Measurements from ENCODE around the gene POLRMT.

Gene POLRMT

DNA sequence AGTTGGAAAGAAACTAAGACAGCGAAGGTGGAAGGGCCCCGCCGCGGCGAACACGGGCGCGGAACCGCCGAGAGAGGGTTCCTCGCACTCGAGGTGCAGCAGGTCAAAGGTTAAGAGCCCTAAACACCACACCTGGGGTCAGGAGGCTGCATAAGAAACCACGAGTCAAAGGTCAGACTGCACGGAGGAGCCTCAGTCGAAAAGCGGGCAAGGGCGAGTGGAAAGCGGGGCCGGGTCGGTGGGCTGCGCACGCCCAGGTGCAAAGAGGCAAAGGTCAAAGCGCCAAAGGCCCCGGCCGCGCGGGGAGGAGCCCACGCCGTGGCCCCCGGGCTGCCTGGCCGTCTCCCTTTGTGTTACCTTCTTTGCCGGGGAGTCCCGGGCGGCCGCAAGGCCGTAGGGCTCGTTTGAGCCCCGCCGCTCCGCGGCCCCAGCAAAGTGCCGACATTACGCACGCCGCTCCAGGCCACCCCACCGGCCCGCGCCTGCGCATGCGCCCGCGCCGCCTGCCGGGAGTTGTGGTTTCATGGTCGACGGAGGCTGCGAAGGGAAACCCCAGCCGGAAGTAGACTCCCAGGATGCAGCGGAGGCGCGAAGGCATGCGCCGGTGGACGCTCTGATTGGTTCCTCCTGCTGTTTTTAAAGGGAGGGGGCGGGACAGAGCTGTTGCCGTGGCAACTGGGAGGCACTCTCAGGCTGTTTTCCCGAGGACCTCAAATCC is at the start of gene POLRMT:
Gene POLRMT, minus strand, starts transcription at position 470 of the 718 bp plus-strand sequence. Its CDS starts 25 bp downstream, at position 445.
- TF ChIP-seq ZNF274 (IDR thresholded peaks at IDR 0.05; ENCODE audit: low read depth, low read length): no peak

DNA sequence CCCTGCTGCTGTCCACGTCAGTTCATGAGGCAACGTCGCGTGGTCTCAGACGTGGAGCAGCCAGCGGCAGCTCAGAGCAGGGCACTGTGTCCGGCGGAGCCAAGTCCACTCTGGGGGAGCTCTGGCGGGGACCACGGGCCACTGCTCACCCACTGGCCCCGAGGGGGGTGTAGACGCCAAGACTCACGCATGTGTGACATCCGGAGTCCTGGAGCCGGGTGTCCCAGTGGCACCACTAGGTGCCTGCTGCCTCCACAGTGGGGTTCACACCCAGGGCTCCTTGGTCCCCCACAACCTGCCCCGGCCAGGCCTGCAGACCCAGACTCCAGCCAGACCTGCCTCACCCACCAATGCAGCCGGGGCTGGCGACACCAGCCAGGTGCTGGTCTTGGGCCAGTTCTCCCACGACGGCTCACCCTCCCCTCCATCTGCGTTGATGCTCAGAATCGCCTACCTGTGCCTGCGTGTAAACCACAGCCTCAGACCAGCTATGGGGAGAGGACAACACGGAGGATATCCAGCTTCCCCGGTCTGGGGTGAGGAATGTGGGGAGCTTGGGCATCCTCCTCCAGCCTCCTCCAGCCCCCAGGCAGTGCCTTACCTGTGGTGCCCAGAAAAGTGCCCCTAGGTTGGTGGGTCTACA is 49.5 kb upstream of the POLRMT start:
- TF ChIP-seq ZNF274 (IDR thresholded peaks at IDR 0.05; ENCODE audit: low read depth, low read length): no peak
- H3K4me3 ChIP-seq (ENCODE audit: low read length): no peak overlapping the region

More for the DNA sequence above, at the start of gene POLRMT:
- peak within 1 kb of the TSS; percentile 79 for H3K4me3 ChIP-seq (ENCODE audit: low read length)

DNA sequence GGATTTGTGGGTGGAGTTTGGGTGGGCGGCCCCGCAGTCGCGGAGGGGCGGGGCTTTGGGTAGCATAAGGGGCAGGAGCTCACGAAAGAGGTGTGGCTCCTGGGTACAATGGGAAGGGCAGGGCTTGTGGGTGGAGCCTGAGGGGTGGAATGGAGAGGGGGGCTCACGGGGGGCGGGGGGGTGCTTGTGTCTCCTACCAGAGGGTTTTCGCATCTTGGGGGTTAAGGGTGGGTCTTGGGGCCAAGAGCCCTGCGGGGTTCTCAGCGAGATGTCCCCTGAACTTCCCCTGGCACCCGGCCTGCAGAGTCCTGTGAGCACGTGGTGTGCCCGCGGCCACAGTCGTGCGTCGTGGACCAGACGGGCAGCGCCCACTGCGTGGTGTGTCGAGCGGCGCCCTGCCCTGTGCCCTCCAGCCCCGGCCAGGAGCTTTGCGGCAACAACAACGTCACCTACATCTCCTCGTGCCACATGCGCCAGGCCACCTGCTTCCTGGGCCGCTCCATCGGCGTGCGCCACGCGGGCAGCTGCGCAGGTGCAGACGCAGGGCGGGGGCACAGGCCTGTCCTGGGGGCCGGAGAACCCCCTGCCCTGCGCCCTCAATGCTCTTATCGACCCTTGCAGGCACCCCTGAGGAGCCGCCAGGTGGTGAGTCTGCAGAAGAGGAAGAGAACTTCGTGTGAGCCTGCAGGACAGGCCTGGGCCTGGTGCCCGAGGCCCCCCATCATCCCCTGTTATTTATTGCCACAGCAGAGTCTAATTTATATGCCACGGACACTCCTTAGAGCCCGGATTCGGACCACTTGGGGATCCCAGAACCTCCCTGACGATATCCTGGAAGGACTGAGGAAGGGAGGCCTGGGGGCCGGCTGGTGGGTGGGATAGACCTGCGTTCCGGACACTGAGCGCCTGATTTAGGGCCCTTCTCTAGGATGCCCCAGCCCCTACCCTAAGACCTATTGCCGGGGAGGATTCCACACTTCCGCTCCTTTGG is 48.0 kb upstream of the POLRMT start:
- H3K4me3 ChIP-seq (ENCODE audit: low read length): no peak overlapping the region; the same call in 1 of the 2 replicates

DNA sequence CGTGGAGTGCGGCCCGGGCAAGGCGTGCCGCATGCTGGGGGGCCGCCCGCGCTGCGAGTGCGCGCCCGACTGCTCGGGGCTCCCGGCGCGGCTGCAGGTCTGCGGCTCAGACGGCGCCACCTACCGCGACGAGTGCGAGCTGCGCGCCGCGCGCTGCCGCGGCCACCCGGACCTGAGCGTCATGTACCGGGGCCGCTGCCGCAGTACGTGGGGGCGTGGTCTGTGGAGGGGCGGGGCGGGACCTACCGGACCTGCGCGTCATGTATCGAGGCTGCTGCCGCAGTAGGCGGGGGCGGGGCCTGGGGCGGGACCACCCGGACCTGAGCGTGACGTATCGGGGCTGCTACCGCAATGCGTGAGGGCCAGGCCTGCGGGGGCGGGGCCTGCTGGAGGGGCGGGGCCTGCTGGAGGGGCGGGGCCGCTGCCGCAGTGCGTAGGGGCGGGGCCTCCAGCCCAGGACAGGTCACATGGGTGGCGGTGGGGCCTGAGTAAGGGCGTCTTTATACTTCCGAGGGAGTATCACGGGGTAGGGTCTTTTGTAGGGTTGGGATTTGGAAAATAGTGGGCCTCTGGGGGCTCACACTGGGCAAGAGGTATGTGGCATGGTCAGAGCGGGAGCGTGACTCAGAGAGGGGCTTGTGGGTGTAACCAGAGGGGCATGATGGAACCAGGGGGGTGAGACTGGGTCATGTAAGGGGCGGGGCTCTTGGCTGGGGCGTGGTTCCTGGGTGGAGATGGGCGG is 47.1 kb upstream of the POLRMT start:
- no peak for TF ChIP-seq ZNF274 (IDR thresholded peaks at IDR 0.05; ENCODE audit: low read depth, low read length)
- H3K4me3 ChIP-seq (ENCODE audit: low read length): peak overlapping the region; percentile 87

More for the DNA sequence above, 48.0 kb upstream of the POLRMT start:
- TF ChIP-seq ZNF274 (IDR thresholded peaks at IDR 0.05; ENCODE audit: low read depth, low read length): no peak

DNA sequence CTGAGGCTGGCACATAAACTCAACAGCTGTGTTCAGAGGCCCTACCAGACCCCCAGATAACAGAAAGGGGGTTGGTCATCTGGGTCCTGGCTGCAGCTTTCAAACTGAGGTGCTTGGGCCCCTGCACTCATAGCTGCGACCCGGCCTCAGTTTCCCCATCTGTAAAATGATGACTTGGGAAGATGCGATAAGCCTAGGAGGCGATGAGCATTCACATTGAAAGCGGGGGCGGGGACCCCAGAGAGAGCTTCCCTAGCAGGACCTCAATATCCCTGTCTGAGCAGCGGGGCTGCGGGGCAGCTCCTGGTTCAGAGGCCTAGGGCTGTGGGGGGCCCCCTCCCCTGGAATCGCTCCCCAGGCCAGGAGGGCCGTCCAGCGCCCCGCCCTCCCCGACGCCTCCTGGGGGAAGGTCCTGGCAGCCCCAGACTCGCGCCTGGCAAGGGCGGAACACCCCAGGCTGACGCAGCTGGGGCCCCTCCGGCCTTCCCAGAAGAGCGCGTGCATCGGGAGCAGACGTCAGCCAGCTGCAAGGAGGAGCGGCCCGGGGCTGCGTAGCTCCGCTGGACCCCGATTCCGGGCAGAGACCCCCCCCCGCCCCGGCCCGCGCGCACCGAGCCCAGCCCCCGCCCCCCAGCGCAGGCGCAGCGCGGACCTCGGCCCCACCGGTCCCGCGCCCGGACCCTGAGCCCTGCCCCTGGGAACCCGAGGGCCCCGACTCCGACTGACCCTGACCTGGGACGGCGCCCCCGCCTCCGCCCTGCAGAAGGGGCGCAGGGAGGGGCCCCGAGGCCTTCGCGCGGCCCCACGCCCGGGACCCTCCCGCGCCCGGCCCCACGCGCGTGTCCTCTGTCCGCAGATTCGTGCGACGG is 46.3 kb upstream of the POLRMT start:
- peak overlapping the region; percentile 87 for H3K4me3 ChIP-seq (ENCODE audit: low read length)
- no peak for TF ChIP-seq ZNF274 (IDR thresholded peaks at IDR 0.05; ENCODE audit: low read depth, low read length)

DNA sequence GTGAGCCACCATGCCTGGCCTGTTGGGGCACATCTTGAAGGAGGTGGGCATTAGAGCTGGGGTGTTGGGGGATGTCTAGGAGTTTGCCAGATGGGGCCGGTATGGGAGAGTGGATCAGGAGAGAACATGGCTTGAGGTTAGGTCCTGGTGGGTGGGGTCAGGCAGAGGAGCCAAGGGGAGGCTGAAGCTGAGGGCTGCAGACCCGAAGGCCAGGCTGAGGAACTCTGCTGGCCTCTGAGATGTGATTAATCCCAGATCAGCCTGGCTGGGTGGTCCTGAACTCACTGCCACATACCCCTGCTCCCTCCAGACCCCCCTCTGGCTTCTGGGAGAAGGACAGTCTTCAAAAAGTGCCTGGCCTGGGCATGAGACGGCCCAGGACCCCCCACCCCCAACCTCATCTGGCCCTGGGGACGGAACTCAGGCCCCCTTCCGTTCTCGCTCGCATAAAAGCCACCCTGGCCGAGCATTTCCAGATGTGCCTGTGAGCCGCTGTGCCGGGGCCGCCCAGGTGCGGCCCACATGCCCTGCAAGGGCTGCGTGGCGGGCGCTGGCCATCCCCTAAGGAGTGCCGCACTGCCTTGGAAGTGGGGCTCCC is 45.6 kb upstream of the POLRMT start:
- peak overlapping the region; percentile 87; the same call in 1 of the 2 replicates for H3K4me3 ChIP-seq (ENCODE audit: low read length)
- TF ChIP-seq ZNF274 (IDR thresholded peaks at IDR 0.05; ENCODE audit: low read depth, low read length): no peak

DNA sequence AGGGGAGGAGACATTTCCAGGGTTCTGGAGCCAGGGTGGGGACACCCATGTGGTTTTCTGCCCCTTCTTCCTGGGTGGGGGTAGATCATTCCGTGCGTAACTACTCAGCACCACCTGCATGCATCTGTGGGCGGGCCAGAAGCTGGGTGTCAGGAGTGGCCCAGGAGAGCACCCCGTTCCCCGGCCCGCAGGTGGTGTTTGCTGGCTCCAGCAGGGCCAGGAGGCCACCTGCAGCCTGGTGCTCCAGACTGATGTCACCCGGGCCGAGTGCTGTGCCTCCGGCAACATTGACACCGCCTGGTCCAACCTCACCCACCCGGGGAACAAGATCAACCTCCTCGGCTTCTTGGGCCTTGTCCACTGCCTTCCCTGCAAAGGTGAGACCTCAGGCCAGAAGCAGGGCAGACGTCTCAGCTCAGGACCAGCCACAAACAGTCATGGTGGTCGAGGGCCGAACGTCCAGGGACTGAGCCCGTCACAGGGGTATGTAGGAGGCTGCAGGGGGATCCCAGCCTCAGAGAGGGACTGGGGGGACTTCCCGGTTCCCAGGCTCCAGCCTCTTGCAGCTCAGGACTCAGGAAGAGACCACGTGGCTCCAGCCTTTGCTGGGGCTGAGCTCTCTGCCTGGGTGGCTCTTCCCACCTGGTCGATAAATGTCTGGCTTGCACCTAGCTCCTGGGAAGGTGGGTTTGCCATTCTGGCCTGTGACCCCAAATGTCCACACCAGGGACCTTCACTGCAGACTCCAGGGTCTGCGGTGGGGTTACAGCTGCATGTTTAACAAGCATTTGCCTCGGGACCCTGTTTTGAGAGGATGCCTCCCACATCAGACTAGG is 44.5 kb upstream of the POLRMT start:
- H3K4me3 ChIP-seq (ENCODE audit: low read length): no peak overlapping the region; the same call in 1 of the 2 replicates
- TF ChIP-seq ZNF274 (IDR thresholded peaks at IDR 0.05; ENCODE audit: low read depth, low read length): no peak

DNA sequence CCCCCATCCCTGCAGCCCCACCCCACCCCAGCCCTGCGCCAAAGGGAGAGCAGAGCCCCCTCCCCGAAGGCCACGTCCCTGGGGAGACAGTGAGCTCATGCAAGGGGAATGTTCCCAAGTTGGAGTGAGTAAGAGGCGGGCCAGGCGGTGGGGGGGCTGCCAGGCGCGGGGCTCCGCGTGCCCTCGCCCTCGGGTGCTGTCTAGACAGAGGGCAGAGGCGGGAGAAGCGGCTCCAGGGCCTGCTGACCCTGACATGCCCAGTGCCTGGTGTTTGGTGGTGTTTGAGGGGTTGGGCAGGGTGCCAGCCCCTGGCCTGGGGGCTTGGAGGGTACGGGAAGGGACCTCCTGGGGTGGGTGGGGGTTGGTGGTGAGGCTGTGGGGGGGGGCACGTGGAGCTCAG is 43.9 kb upstream of the POLRMT start:
- H3K4me3 ChIP-seq (ENCODE audit: low read length): no peak overlapping the region
- TF ChIP-seq ZNF274 (IDR thresholded peaks at IDR 0.05; ENCODE audit: low read depth, low read length): no peak

DNA sequence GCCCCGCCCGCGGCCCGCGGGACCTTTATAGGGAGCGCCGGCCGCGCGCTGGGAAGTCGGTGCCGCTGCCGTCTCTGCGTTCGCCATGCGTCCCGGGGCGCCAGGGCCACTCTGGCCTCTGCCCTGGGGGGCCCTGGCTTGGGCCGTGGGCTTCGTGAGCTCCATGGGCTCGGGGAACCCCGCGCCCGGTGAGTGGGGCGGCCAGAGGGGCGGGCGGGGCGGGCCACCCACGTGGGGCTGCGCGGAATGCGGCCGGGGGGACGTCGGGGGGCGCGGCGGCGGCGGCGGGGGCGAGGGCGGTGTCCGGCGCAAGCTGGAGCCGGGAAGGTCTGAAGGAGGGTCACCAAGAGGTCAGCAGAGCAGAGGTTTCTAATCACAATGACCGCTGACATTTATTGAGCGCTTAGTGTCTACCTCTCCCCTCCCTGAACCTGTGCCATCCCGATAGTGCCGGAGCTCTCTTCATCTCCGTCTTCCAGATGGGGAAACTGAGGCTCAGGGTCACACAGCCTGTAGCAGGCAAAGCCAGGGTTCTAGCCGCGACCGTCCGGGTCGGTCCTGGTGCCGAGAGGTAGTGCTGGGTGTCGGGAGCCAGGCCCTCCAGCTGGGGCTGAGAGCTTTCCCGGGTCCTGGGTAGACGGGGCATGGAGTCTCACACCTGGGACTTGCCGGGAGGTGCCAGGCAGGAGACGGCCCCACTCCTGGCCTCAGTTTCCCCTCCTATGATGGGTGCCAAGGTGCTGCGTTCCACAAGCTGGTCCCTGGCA is 43.2 kb upstream of the POLRMT start, which contains the start of gene FSTL3:
Gene FSTL3, plus strand, starts transcription at position 54 of the 767 bp plus-strand sequence. Its CDS starts 32 bp downstream, at position 86.
- TF ChIP-seq ZNF274 (IDR thresholded peaks at IDR 0.05; ENCODE audit: low read depth, low read length): no peak
- peak within 1 kb of the TSS; percentile 5; the same call in 1 of the 2 replicates for H3K4me3 ChIP-seq (ENCODE audit: low read length)

DNA sequence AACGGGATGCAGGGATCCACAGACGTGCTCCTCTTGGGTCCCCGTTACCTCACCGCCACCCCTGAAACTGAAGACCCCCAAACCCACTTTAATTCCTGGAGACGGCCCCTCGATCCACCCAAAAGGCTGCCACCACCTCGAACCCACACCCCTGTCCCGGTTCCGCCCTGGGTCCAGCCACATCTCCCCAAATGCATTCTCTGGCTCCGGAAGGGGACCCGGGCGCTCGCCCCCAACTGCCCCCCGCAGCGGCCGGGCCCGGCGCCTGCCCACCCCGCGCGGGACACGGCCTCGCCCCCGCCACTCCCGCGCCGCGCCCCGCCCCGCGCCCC is 42.6 kb upstream of the POLRMT start:
- H3K4me3 ChIP-seq (ENCODE audit: low read length): no peak overlapping the region
- TF ChIP-seq ZNF274 (IDR thresholded peaks at IDR 0.05; ENCODE audit: low read depth, low read length): no peak
